Heart left ventricle (tissue), 13 donors: ENCODE data around the gene NDUFS8.

Source experiments
- CTCF ChIP-seq, 12 donors: fragments of 200-600 bp; sonication (generic) in 4 of 12; IDR thresholded peaks; one replicate each; pipeline versions ENCODE4 v1.5.0 to v1.8.0; 2018 to 2022; ENCODE audit warnings: antibody characterized with exemption in 12 of 12, mild to moderate bottlenecking in 5 of 12
- POLR2A ChIP-seq, 2 donors: fragments of 450-650 bp; IDR thresholded peaks; one replicate each; pipeline ENCODE4 v1.6.1; 2017; ENCODE audit warnings: antibody characterized with exemption in 2 of 2, mild to moderate bottlenecking in 2 of 2, moderate library complexity in 2 of 2
- donor health status: ischemic (EF 13 %, LVEDD 7.1; RV severe dilation, severe dysfunction).
- donor health status: DM: no; HTN: yes; CAD: no.
- donor health status: DM: no; HTN: no; CAD: no.
- donor health status: ischemic (EF 25% LVEDD 6.9; RV normal size, moderate dysfunction).
- donor health status: ischemic (EF 25% LVEDD 5.7; RV mildly dilated, moderate dysfunction).
- donor health status: ischemic (EF 35%, LVEDD 5.7; RV mildly dilated, moderate dysfunction).
- donor health status: nonischemic (EF 11% LVEDD 7.7; RV severe dilation, severe dysfunction).
- donor health status: DM: yes; HTN: yes; CAD: no.
- donor health status: PGD.
- donor health status: ischemic (EF 29% LVEDD 5.4; RV normal size, mild dysfunction).
- donor health status: nonischemic (EF 23%, LVEDD 6.1; RV moderate dilation, normal function).

- TF ChIP-seq CTCF (IDR thresholded peaks at IDR 0.05) (no peak), POLR2A (IDR thresholded peaks at IDR 0.05) (no peak)
These were observed 19.9 kb downstream of the NDUFS8 start for GRCh38 chr11:68050371-68050841.
